Lung (tissue), 12 donors: ENCODE measurements around the gene CACNA1A. TPM values are rescaled to one million over a fixed set of nuclear protein-coding genes. Genes with fewer than 3 reads are reported as not detected.

ENCODE experiments used
- ATAC-seq: fragments of 200-7000 bp; cut with Tn5 transposase; one replicate; pipeline ENCODE4 v1.9.1; 2020; ENCODE audit warnings: moderate number of reproducible peaks; ENCODE audit not compliant: insufficient read depth, low FRiP score
- DNase-seq, 3 donors: peaks; one replicate each; pipeline ENCODE4 v3.0.0-alpha.2; 2013 to 2017
- H3K27ac ChIP-seq, 2 donors: one replicate each; pipeline ENCODE4 v1.5.1; 2013; ENCODE audit warnings: mild to moderate bottlenecking in 2 of 2, moderate library complexity in 2 of 2, control low read depth in 1 of 2, inconsistent platforms in 1 of 2, low read depth in 1 of 2, low read length in 1 of 2
- H3K27me3 ChIP-seq, 3 donors: one replicate each; pipeline ENCODE4 v1.5.1; 2013; ENCODE audit warnings: low read length in 2 of 3; ENCODE audit not compliant: control insufficient read depth in 3 of 3, insufficient read depth in 3 of 3
- H3K36me3 ChIP-seq, 4 donors: one replicate each; pipeline ENCODE4 v1.5.1; 2013; ENCODE audit warnings: low read length in 4 of 4, mild to moderate bottlenecking in 1 of 4, moderate library complexity in 1 of 4; ENCODE audit not compliant: control insufficient read depth in 4 of 4, insufficient read depth in 4 of 4
- H3K4me1 ChIP-seq, 5 donors: one replicate each; pipeline ENCODE4 v1.5.1; 2013; ENCODE audit warnings: low read length in 5 of 5, mild to moderate bottlenecking in 2 of 5, moderate library complexity in 1 of 5; ENCODE audit not compliant: control insufficient read depth in 5 of 5, insufficient read depth in 5 of 5
- H3K4me3 ChIP-seq: one replicate; pipeline ENCODE4 v1.5.1; 2013; ENCODE audit warnings: mild to moderate bottlenecking, control low read depth, moderate library complexity
- H3K9ac ChIP-seq, 2 donors: one replicate each; pipeline ENCODE4 v1.5.1; 2013; ENCODE audit warnings: low read length in 2 of 2, control low read depth in 1 of 2; ENCODE audit not compliant: insufficient read depth in 1 of 2
- H3K9me3 ChIP-seq, 4 donors: one replicate each; pipeline ENCODE4 v1.5.1; 2013; ENCODE audit warnings: low read length in 3 of 4, mild to moderate bottlenecking in 1 of 4, moderate library complexity in 1 of 4; ENCODE audit not compliant: control insufficient read depth in 4 of 4, insufficient read depth in 3 of 4
- WGBS, 2 donors: extraction: QIAGEN DNeasy Blood & Tissue Kit; methylation state at CpG; one replicate each; pipeline ENCODE4 v1.1.7; 2013; 5-methylcytosine and 5-hydroxymethylcytosine counted together
- polyA plus RNA-seq, 2 donors: library from polyadenylated mRNA; stranded (reverse); fragments of 200-250 nt; gene quantifications; one replicate each; pipeline ENCODE4 v1.2.1, GENCODE V29; 2013
- total RNA-seq, 2 donors: library from RNA; depleted of rRNA in 1 of 2; stranded (reverse); fragments of >200 nt in 1 of 2; gene quantifications; one replicate each; pipeline ENCODE4 v1.2.1, GENCODE V29; 2014 to 2021
- TF ChIP-seq, protein P1 (sequence below): IDR thresholded peaks from 2 replicates; pipeline ENCODE4 v1.5.1; 2012; ENCODE audit warnings: mild to moderate bottlenecking; ENCODE audit errors: control extremely low read depth, extremely low read depth
- donor health status: control.
- donor health status: control.
- donor health status: Bipolar disorder and iron deficiency.
- donor health status: healthy.
- donor health status: DM: yes; HTN: yes; CAD: no.

CACNA1A gene
- total and polyA plus RNA-seq, 4 donors: 0.27 to 1.00 (median 0.75) TPM

DNA sequence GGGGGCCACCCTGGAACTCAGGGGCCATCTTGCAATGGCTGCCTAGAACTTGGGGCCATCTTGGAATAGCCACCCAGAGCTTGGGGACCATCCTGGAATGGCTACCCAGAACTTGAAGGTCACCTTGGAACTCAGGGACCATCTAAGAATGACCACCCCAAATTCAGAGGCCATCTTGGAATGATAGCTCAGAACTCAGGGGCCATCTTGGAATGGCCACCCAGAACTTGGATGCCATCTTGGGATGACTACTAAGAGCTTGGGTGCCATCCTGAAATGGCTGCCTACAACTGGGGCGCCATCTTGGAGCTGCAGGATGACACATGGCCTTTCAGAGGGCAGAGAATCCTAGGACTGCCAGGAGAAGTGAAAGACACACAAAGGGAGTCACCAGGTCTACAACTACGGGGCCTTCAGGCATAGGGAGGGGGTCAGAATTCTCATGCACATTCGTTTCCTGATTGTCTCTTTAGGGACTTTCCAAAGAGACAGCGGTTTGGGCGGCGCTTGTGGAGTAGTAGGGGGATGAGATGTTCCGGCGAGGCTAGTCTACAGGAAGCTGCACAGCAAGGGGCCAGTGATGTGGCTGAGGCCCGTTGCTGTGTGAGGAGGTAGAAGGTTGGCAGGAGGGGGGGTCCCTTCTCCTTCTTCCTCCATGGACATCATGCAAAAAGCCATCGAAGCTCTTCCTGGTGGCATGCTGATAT lies 231.1 kb downstream of the CACNA1A start:
- DNase-seq (no peak), ATAC-seq (no peak)
- 71 to 84% methylated on average over 10 of the region's 10 CpGs for WGBS, 2 donors
- no peak overlapping the region for H3K4me3 ChIP-seq
- H3K9me3 ChIP-seq: peaks cover 0 to 3% (median 0%) of the 10 kb centered on the region in 4 donors
- H3K36me3 ChIP-seq: no peaks in the 10 kb centered on the region
- no peak overlapping the region for H3K27ac ChIP-seq
- no peak overlapping the region for H3K9ac ChIP-seq
- H3K27me3 ChIP-seq: no peaks in the 10 kb centered on the region
- H3K4me1 ChIP-seq: peaks cover 0 to 4% (median 0%) of the 10 kb centered on the region in 5 donors
- TF ChIP-seq, protein P1, sequence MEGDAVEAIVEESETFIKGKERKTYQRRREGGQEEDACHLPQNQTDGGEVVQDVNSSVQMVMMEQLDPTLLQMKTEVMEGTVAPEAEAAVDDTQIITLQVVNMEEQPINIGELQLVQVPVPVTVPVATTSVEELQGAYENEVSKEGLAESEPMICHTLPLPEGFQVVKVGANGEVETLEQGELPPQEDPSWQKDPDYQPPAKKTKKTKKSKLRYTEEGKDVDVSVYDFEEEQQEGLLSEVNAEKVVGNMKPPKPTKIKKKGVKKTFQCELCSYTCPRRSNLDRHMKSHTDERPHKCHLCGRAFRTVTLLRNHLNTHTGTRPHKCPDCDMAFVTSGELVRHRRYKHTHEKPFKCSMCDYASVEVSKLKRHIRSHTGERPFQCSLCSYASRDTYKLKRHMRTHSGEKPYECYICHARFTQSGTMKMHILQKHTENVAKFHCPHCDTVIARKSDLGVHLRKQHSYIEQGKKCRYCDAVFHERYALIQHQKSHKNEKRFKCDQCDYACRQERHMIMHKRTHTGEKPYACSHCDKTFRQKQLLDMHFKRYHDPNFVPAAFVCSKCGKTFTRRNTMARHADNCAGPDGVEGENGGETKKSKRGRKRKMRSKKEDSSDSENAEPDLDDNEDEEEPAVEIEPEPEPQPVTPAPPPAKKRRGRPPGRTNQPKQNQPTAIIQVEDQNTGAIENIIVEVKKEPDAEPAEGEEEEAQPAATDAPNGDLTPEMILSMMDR: no peak

DNA sequence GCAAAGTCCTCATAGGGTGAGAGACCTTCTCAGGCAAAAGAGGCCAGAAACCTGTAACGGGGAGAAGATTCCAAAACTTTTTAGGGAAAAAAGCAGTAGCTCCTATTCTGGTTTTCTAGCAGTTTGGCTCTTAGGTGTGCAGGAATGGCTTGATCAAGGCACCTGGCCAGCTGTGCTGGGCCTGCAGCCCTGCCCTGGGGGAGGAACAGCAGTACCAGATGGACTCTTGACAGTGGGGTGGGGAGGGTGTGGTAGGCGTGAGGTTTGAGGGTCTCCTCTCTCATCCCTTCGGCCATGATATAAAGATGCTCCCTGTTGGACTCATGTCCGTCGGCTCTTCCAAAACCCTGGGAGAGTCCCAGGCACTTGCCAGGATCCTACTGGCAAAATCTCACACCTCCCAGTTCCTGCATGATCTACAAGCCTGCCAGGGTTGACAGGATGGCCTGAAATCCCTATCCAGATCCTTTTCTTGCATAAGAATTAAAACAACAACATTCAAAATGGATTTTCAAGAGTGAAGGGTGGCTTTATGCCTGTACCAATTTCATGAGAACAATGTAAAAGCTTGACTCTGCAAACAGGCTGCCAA lies 235.7 kb downstream of the CACNA1A start:
- Histone ChIP-seq H3K27ac (no peak overlapping the region), H3K4me3 (no peak overlapping the region), H3K9me3 (peaks cover 0 to 5% (median 0%) of the 10 kb centered on the region in 4 donors), H3K36me3 (no peaks in the 10 kb centered on the region), H3K9ac (no peak overlapping the region), H3K27me3 (no peaks in the 10 kb centered on the region), H3K4me1 (no peaks in the 10 kb centered on the region)
- DNase-seq (no peak), ATAC-seq (no peak)
- 83 to 92% methylated on average over 5 of the region's 5 CpGs for WGBS, 2 donors
- TF ChIP-seq, protein P1: no peak

DNA sequence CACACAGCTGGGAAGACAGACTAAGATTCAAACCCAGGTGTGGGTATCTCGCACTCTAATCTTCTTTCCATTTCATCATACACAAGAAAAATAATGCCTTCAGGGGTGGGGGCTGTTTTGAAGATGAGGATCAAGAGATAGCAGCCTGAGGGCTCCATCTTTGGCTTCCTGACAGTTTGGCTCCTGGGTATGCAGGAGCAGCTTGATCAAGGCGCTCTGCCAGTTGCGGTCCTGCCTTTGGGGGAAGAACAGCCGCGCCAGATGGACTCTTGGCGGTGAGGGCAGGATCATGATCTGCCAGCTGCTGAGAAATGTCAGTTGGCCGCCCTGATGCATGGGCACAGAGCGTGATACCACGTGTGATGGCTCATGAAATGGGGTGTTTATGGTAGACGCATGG lies 236.9 kb downstream of the CACNA1A start:
- H3K4me1 ChIP-seq: no peaks in the 10 kb centered on the region
- H3K27me3 ChIP-seq: no peaks in the 10 kb centered on the region
- peaks cover 0 to 5% (median 0%) of the 10 kb centered on the region in 4 donors for H3K9me3 ChIP-seq
- 95 to 97% methylated on average over 10 of the region's 10 CpGs for WGBS, 2 donors
- H3K36me3 ChIP-seq: no peaks in the 10 kb centered on the region
- no peak for ATAC-seq
- TF ChIP-seq, protein P1: no peak
- no peak overlapping the region for H3K27ac ChIP-seq
- H3K4me3 ChIP-seq: no peak overlapping the region
- no peak for DNase-seq
- H3K9ac ChIP-seq: no peak overlapping the region
